Jurkat, Clone E6-1 (cell line): Measurements from ENCODE around the gene TEX44.

ENCODE experiments used
- DNase-seq: peaks from one replicate; pipeline ENCODE4 v3.0.0-alpha.2; 2011; ENCODE audit warnings: low read depth, low spot score
- H3K4me3 ChIP-seq: 2 replicates; pipeline ENCODE4 v1.5.1; 2011; ENCODE audit warnings: mild to moderate bottlenecking, low read length, control low read depth, moderate library complexity

Gene TEX44

DNA sequence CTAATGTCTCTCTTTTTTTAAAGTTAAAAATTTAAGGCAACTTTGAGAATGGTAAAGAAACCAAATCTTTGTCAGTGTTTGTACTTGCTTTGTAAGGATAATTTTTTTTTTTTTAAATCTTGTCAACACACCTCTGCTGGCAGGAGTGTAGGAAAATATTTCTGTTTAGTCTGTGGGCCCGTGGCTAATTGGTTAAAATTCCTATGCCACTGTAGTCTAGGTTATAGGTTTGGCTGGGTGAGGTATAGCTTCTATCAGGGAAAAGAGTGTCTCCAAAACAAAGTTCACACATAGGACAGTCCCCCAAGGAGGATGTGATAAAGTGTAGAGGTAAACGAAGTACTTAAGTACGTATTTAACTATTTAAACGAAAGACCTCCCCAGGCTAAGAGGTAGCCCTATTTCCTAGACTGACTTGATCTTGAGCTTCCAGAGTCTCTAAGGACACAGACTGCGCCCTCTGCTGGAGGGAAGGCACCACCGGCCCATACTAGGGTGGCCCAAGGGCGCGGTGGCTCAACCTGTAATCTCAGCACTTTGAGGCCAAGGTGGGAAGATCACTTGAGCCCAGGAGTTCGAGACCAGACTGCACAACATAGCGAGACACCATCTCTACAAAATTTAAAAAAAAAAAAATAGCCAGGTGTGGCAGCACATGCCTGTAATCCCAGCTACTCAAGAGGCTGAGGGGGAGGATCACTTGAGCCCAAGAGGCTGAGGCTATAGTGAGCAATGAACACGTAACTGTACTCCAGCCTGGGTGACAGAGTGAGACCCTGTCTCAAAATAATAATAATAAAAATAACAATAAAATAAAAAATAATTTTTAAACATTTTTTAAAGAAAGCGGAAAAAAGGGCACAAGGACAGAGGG, 8.9 kb downstream of the TEX44 start:
- DNase-seq, result peak; percentile 74
- no peak overlapping the region for H3K4me3 ChIP-seq

DNA sequence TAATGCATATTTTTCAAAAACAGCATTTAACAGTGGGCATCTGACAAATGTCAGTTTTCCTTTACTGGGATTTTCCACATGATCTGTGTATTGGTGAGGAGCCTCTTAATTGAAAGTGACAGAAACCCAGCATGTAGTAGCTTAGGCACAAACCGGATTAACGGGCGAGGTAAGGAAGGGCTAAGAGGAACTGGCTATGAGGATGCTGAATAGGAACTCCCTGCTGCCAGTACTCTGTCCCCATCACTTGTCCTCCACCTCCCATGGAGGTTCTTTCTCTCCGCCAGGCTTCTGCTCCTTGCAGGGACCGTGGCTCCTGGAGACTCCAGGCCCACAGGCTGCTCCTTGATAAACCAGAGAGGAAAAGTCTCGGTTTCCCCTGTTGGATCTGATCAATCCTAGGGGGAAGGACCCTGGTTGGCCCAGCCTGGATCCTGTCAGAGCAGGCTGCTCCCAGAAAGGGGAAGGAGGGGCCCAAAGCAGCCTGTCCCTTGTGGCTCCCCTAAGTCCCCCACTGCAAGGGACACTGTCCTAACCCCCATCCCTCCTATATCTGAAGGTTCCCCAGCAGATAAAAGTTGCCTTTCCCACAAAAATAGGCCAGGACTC, 10.3 kb downstream of the TEX44 start:
- DNase-seq, result no peak
- H3K4me3 ChIP-seq, result no peak overlapping the region

DNA sequence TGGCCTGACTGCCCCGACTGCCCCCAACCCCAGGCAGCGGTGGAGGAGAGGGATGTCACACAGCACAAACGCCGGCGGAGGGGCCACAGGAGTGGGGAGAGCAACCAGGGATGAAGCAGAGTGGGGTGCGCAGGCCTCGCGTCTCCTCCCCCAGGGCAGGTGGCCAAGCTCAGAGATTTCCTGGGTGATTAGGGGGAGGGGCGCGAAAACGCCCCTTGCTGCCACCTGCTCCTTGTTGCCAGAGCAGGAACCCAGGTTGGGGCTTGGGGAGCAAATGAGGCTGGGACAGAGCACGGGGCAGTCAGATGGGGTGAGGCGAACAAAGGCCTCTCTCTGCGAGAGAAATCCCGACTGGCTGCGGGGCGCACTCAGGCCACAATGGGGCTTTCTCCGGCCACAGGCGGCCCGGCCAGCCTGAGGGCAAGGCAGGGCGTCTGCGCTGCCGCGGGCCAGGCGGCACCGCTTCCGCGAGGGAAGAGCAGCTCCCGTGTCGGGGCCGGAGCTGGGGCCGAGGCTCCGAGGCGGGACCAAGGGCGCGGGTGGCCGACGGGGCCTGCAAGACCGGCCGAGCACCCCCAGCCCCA, 11.5 kb downstream of the TEX44 start:
- no peak for DNase-seq
- no peak overlapping the region for H3K4me3 ChIP-seq

DNA sequence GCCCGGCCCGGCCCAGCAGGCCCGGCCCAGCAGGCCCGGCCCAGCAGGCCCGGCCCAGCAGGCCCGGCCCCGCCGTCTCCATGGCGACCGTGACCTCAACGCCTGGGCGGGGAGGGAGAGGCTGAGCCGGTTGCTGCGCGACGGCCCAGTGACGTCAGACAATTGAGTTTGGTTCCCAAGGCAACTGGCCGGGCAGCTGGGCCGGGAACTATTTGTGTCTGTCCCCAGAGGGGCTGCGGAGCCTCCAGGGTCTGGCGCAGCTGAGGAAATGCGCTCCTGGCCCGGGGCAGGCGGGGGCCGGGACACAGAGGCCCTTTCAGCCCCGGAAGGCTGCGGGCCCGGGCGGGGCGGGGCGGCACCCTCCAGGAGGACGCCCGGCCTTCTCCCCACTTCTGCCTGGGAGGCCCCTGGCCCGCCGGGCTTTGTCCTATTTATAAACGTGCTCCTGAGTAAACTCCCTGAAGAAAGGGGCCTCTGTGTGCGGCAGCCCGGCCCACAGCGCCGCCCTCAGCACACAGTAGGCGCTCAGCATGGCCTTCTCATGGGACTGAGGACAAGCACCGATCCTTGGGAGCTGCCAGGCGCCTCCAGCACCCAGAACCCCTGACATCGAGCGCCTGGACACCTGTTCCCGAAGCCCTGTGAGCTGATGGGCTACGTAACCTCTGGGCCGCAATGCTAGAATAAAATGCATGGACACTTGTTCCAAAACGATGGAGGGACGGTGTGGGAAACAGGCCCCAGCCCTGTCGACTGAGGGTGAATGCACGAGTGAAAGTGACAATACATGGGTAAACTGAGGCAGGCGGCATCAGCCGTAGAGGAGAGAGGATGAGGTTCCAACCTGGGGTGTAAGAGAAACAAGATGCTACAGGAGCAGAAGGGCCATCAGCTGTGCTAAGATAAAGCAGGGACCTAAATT, 12.3 kb downstream of the TEX44 start:
- no peak for DNase-seq
- no peak overlapping the region for H3K4me3 ChIP-seq

DNA sequence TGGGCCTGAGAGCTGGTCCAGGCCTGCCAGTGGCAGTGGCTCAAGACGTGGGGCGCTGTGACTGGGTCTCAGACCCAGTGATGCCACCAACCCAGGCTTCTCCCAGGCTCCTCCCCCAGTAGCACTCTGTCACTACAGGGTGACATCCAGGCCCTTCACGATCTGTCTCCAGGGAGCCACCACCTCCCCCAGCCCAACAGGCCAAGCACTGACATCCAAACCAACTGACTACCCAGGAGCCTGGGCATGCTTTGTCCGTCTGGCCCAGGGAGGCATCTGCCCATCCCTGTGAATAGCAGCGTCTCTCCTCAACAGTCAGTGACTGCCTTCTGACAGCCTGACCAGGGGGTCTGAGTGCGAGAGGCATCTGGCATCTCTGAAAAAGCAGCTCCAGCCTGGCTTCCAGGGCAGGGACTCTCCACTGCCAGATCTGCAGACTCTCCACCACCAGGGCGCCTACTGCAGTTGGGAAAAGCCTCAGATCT, 13.0 kb downstream of the TEX44 start:
- DNase-seq, result no peak
- H3K4me3 ChIP-seq, result no peak overlapping the region

DNA sequence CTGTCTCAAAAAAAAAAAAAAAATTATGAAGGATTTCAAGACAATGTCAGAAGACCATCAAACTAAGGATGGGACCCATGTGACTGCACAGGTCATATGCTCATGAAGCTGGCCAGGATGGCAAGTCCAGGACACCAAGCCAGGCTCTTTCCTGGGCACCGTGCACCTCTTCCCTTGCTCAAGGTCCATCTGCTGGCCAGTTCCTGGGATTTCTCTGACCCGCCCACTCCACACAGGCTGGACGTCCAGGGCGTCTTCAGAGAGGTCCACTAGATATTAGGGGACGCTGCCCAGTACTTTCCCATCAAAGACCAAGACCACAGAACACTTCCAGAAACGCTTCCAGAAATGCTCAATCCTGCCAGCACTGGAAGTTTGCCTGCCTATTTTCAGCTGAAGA, 14.3 kb downstream of the TEX44 start:
- DNase-seq, result no peak
- H3K4me3 ChIP-seq, result no peak overlapping the region

DNA sequence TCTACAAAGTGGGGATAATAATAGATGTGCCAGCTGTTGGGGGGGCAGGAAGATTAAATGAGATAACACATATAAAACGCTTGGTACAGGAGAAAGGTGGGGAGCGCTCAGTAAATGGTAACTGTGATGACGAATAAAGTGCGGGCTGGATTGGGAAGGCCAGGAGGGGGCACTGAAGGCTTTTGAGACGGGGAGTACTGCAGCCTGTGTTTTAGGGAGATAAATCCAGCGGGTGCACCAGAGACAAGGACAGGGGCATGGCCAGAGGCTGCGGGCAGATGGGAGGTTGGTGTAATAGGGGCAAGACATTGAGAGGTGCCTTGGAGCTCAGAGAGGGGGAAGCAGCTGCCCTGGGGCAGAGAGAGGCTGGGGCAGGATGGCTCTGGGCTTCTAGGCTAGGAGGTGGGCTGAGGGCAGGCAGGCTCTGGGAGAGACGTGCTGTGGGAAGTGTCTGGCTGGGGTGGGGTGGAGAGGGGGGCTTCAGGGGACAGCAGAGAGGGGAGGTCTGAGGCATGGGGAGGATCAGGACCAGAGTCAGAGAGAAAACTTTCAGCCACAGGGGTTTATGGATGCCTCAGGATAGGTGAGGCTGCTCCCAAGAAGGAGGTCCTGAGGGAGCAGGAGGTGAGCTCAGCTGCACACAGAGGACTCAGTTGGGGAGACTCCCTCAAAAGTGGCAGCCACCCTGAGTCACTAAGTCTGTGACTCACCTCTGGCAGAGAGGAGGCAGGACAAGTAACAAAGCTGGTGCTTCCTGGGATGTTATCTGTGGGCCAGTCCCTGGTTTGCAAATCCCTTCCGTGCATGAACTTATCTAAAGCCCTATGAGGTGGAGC, 18.8 kb downstream of the TEX44 start:
- DNase-seq, result no peak
- no peak overlapping the region for H3K4me3 ChIP-seq

DNA sequence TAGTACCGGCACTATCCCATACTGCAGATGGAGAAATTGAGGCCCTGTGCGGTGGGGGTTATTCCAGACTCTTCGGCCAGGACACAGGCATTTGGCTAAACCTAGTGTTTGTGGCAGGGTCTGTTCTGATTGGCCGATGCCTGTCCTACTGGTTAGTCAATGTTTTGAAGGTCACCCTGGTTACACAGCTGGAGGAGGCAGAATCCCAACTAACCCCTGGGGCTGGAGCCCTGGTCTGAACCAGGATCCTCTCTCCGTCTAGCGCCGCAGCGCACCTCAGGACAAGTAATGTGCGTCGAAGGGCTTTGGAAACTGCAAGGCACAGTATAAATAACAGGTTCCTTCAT, 19.4 kb downstream of the TEX44 start:
- no peak for DNase-seq
- H3K4me3 ChIP-seq, result no peak overlapping the region

DNA sequence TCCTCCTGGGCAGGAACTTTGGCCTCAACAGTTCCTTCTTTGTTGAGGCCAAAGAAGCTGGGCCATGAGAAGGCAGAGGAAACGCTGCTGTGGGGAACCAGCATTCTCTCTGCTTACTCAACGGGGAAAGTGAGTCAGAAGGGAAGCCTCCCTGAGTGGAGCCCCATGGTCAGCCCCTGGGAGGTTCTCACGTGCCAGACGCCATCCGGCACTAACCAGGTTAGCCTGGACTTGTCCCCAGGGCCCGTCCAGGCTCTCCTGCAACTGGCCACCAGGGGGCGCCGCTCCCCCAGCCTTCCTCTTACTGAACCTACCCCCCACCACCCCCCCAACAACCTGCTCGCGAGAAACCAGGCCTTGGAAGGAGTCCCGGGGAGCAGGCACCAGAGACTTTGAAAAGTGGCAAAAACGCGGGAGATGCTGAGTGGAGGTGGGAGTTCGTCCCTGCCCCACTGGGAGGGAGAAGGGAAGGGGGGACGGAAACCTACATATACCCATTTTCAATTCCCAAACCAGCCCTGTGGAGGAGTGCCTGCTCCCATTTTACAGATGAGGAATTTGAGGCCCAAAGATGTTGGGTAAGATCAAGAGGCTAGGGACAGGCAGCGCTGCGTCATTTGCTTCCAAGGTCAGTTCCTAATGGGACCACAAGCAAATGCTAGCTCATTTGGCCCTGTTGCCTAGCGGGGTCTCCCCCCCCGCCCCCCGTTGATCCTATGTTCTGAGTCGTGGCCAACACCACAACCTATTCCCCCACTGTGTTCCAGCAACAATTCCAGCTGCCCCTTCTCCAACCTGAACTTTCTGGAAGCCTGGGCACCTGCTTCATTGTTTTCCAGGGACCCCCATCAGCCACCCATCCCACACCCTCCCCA, 20.0 kb downstream of the TEX44 start:
- peak; percentile 86 for DNase-seq
- H3K4me3 ChIP-seq, result peak overlapping the region; percentile 76

DNA sequence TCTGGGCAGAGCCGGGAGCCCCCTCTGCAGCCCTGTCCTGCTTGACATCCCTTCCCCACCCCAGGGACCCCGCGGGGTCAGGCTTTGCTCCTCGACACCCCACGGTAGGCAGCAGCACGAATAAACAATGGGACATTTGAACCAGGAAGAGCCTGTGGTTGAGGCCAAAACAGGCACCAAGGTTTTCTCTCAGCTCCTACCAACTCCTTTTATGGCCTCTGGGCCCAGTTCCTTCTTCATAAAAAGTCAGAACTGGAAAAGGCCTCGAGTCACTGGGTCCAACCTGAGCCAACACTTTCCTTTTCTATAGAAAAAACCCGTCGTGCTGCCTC, 20.6 kb downstream of the TEX44 start:
- peak; percentile 60 for DNase-seq

DNA sequence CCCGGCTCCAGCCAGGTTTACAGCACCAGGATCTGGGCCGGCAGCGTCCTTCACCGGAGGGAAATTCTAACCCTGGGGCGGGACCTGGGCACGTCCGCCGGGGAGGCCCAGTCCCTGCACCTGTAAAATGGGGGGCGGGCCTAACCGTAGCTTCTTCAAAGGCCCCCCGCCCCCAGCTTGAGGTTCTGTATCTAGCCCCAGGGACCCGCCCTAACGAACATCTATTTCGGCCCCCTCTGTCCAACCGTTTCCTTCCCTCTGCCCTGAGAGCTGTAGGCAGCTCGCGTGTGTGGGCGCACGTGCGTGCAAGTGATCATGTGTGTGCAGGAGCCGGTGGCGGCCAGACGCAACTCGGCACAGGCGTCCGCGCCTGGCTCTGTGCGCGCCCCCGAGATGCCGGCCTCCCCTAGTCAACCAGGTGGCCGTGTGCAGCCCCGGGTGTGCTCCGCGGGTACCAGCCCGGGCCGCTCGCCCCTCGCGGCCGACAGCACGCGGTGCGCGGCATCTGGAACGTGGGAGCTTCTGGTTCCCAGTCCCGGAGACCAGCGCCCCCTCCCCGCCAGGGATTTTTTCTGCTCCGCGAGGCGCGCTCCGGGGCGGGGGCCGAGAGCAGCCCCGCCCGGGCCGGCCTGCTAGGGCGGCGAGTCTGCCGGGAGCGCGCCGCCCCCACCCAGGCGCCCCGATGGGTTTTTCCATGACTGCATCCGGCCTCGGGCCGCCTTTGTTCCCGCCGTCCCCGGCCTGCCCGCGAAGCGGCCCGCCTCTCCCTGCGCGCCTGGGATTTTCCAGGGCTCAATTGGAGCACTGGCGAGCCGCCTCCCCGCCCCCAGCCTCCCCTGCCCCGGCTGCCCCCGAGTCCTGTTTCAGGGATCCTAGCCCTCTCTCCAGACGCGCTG, 21.2 kb downstream of the TEX44 start:
- peak; percentile 96 for DNase-seq

More for the DNA sequence above, 20.6 kb downstream of the TEX44 start:
- H3K4me3 ChIP-seq, result peak overlapping the region; percentile 76

DNA sequence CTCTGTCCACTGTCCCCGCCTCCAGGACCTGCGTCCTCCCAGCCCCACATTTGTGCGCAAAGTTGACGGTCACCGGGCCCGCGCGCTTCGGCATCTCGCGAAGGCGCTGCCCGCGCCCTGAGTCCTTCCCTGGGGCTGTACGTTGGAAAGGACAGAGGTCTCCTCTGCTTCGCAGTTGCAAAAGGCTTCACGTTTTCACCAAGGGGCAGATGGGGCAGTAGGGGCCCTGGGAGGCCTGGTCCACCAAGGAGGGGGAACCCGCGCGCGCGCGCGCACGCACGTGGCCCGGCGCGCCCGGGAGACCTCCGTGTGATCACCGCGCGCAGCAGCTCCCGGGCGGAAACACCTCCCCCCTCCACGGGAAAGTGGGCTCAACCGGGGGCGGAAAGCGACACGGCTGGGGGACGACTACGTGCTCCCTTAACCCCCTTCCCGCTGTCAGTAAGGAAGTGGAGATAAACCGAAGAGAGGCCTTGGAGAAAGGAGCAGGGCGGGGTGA, 21.9 kb downstream of the TEX44 start:
- H3K4me3 ChIP-seq, result peak overlapping the region; percentile 76
- DNase-seq, result peak; percentile 82

More for the DNA sequence above, 21.2 kb downstream of the TEX44 start:
- H3K4me3 ChIP-seq, result peak overlapping the region; percentile 76

DNA sequence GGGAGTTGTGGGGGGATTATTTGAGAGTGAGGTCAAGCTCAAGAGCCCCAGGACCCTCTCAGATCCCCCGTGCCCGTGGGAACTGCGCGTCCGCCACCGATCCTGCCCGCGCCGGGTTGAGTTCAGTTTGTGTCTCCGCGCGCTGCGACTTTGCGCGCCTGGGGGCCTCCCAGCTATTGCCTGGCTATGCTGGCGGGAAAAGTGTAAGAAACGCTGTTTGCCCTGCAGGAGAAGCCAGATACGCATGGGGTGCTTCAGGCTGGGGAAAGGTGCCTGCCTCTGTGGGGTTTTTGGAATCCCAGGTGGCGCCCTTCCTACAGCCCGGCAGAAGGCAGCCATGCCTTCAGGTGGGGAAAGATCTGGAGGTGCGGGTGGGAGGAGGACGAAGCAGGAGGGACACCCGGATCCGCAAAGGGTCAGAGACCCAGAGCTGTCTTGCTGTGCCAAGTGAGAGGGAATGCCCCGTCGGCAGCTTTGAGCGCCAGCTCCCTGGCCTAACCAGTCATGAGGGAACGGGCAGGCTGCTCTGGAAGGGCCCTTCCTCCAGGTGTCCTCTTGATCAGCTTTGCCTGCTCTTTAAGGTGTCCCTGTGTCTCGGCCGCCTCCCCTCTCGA, 22.5 kb downstream of the TEX44 start:
- no peak for DNase-seq
- H3K4me3 ChIP-seq, result peak overlapping the region; percentile 76

DNA sequence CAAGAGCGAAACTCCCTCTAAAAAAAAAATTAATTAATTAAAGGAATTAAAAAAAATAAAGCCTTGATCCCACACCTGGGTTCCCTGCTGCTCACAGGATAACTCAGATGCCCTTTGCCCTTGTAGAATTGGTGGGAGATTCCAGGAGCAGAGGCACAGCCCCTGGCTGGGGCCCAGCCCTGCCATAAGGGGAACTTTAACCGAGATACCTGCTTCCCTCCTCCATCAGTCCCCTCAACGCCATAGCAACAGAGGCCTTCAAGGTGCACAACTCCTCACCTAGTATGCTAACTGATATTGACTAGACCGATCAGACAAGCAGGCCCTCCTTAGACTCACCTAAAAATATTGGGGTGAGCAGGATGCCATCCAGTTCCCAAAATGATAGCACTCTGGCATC, 23.6 kb downstream of the TEX44 start:
- no peak for DNase-seq
- H3K4me3 ChIP-seq, result no peak overlapping the region

DNA sequence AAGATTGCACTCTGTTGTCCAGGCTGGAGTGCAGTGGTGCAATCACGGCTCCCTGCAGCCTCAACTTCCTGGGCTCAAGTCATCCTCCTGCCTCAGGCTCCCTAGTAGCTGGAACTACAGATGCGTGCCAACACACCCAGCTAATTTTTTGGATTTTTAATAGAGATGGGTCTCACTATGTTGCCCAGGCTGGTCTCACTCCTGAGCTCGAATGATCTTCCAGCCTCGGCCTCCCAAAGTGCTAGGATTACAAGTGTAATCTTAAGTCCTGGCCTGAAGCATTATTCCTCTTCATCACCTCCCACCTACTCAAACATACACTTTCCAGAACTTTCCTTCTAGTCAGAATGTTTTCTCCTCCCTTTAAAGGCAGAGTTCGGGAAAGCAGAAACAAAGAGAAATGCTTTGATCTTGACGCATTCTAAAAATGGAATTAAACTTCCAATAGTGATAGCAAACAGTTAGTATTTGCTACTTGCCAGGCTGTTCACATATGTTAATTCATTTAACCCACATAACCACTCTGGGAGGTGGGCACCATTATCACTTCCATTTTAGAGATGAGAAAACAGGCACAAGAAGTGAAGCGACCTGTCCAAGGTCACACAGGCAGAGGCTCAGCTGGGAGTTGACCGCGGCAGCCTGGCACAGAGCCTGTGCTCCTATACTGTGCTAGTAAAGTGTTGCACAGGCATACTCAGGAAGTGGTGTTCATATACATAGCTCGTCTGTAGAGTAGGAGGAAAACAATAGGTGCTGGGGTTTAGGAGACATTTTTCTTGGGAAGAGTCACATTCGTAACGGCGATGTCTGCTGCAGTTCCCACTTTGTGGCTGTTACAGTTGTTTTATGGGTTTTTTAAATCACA, 24.6 kb downstream of the TEX44 start:
- no peak overlapping the region for H3K4me3 ChIP-seq
- no peak for DNase-seq
